ENCODE measurements around the gene NANOGP8.

Gene NANOGP8

DNA sequence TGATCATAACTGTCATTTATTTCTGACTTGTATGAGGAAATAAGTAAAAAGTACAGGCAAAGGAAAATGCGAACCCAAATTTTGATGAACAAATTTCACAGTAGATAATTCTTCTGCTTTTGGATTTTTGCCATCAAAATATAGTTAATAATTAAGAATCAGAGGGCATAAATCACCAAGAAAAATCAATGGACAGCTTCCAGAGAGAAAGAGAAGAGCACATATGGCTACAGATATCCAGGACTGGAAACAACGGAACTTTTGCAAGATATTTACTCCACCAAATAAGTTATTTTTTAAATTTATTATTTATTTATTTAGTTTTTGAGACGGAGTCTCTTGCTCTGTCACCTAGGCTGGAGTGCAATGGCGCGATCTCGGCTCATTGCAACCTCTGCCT is 35.1 kb upstream of the NANOGP8 start:
- Histone ChIP-seq H3K27ac (replicated peaks) (no peak overlapping the region), H3K4me3 (replicated peaks; ENCODE audit: insufficient read depth, low read length) (no peak overlapping the region), H3K27me3 (ENCODE audit: insufficient read depth, poor library complexity, severe bottlenecking) (peaks cover 4% of the 10 kb centered on the region)
- TF ChIP-seq, protein P1, sequence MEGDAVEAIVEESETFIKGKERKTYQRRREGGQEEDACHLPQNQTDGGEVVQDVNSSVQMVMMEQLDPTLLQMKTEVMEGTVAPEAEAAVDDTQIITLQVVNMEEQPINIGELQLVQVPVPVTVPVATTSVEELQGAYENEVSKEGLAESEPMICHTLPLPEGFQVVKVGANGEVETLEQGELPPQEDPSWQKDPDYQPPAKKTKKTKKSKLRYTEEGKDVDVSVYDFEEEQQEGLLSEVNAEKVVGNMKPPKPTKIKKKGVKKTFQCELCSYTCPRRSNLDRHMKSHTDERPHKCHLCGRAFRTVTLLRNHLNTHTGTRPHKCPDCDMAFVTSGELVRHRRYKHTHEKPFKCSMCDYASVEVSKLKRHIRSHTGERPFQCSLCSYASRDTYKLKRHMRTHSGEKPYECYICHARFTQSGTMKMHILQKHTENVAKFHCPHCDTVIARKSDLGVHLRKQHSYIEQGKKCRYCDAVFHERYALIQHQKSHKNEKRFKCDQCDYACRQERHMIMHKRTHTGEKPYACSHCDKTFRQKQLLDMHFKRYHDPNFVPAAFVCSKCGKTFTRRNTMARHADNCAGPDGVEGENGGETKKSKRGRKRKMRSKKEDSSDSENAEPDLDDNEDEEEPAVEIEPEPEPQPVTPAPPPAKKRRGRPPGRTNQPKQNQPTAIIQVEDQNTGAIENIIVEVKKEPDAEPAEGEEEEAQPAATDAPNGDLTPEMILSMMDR (IDR thresholded peaks at IDR 0.05; ENCODE audit: insufficient read depth, low read length), result no peak
- TF ChIP-seq GABPA (IDR thresholded peaks at IDR 0.05; ENCODE audit: low read depth) (no peak), POLR2AphosphoS5 (IDR thresholded peaks at IDR 0.05; ENCODE audit: low read depth) (no peak), SPI1 (IDR thresholded peaks at IDR 0.05; ENCODE audit: borderline replicate concordance, low read depth) (no peak)
- TF ChIP-seq, protein P2, sequence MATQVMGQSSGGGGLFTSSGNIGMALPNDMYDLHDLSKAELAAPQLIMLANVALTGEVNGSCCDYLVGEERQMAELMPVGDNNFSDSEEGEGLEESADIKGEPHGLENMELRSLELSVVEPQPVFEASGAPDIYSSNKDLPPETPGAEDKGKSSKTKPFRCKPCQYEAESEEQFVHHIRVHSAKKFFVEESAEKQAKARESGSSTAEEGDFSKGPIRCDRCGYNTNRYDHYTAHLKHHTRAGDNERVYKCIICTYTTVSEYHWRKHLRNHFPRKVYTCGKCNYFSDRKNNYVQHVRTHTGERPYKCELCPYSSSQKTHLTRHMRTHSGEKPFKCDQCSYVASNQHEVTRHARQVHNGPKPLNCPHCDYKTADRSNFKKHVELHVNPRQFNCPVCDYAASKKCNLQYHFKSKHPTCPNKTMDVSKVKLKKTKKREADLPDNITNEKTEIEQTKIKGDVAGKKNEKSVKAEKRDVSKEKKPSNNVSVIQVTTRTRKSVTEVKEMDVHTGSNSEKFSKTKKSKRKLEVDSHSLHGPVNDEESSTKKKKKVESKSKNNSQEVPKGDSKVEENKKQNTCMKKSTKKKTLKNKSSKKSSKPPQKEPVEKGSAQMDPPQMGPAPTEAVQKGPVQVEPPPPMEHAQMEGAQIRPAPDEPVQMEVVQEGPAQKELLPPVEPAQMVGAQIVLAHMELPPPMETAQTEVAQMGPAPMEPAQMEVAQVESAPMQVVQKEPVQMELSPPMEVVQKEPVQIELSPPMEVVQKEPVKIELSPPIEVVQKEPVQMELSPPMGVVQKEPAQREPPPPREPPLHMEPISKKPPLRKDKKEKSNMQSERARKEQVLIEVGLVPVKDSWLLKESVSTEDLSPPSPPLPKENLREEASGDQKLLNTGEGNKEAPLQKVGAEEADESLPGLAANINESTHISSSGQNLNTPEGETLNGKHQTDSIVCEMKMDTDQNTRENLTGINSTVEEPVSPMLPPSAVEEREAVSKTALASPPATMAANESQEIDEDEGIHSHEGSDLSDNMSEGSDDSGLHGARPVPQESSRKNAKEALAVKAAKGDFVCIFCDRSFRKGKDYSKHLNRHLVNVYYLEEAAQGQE (IDR thresholded peaks at IDR 0.05; ENCODE audit: insufficient replicate concordance, low read depth), result no peak
- no peak for DNase-seq (ENCODE audit: low read depth in 1 of 2, low spot score in 1 of 2)

DNA sequence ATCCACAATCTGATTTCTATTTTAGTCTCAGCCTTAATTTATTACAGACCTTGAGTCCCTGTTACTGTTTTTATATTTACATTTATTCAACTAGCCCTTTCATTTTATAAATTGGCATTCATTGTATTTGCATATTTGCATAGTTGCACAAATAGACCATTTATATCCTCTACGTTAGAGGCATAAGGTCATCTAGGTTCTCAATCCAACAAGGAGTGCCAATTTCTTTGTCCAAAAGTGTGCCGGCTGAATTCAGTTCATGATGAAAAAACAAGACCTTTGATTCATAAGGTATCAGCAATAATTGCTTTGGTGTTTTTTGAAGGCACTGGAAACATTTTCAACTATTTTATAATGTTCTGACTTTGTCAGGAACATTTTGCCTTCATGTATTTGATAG is 33.9 kb upstream of the NANOGP8 start:
- DNase-seq (ENCODE audit: low read depth in 1 of 2, low spot score in 1 of 2), result no peak
- TF ChIP-seq, protein P2 (IDR thresholded peaks at IDR 0.05; ENCODE audit: insufficient replicate concordance, low read depth), result no peak
- TF ChIP-seq SPI1 (IDR thresholded peaks at IDR 0.05; ENCODE audit: borderline replicate concordance, low read depth), result no peak
- no peak for TF ChIP-seq POLR2AphosphoS5 (IDR thresholded peaks at IDR 0.05; ENCODE audit: low read depth)
- TF ChIP-seq GABPA (IDR thresholded peaks at IDR 0.05; ENCODE audit: low read depth), result no peak
- TF ChIP-seq, protein P1 (IDR thresholded peaks at IDR 0.05; ENCODE audit: insufficient read depth, low read length), result no peak
- H3K4me3 ChIP-seq (replicated peaks; ENCODE audit: insufficient read depth, low read length), result no peak overlapping the region

DNA sequence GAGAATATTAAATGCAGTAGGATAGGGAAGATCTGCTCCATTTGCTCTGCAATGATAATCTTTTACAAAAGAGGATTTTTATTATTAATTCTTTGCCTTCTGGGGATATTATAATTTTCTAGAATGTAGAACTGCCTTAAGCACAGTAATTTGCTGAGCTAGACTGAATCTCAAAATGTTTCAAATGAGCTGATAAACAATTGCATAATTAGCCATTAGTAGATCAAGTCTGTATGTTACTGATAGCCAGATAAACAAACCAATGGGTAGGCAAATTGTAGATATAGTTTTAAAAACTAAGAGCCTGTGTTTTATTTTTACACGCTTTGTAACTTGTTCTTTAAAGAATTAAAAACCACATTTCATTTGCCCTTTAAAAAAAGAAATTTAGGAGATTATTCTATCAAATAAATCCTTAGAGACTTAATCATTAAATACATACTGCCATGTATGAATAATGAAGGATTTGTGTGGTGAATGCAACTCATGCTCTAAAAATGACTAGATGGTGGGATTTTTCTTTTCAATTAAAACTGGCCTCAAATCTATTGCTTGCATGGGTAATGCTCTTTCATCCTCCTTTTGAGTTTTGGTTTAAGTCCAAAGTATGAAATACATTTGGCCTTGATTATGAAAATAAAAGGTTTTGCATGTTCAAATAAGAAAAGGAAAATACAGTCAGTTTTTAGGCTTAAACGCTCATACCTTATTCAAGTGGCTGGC is 32.6 kb upstream of the NANOGP8 start:
- TF ChIP-seq GABPA (IDR thresholded peaks at IDR 0.05; ENCODE audit: low read depth), result no peak
- TF ChIP-seq POLR2AphosphoS5 (IDR thresholded peaks at IDR 0.05; ENCODE audit: low read depth), result no peak
- no peak for TF ChIP-seq SPI1 (IDR thresholded peaks at IDR 0.05; ENCODE audit: borderline replicate concordance, low read depth)
- TF ChIP-seq, protein P1 (IDR thresholded peaks at IDR 0.05; ENCODE audit: insufficient read depth, low read length), result no peak
- TF ChIP-seq, protein P2 (IDR thresholded peaks at IDR 0.05; ENCODE audit: insufficient replicate concordance, low read depth), result no peak
- no peak for DNase-seq (ENCODE audit: low read depth in 1 of 2, low spot score in 1 of 2)
- peaks cover 4% of the 10 kb centered on the region for H3K27me3 ChIP-seq (ENCODE audit: insufficient read depth, poor library complexity, severe bottlenecking)
- no peak overlapping the region for H3K4me3 ChIP-seq (replicated peaks; ENCODE audit: insufficient read depth, low read length)
- H3K27ac ChIP-seq (replicated peaks), result no peak overlapping the region

More for the DNA sequence above, 33.9 kb upstream of the NANOGP8 start:
- Histone ChIP-seq H3K27ac (replicated peaks) (no peak overlapping the region), H3K27me3 (ENCODE audit: insufficient read depth, poor library complexity, severe bottlenecking) (peaks cover 4% of the 10 kb centered on the region)

Measured in HL-60 (cell line).